HEK293 (cell line): ENCODE data around the gene SLC38A7.

Source experiments
- HOXA7 ChIP-seq: sonication (generic); formaldehyde crosslinking; IDR thresholded peaks from 2 replicates; pipeline ENCODE4 v1.8.1; 2022; ENCODE audit warnings: missing genetic modification reagents, borderline replicate concordance
- KLF16 ChIP-seq: fragments of 450-650 bp; formaldehyde crosslinking; IDR thresholded peaks from 2 replicates; pipeline ENCODE4 v1.5.1; 2017; ENCODE audit warnings: missing biosample characterization, missing genetic modification characterization
- KLF8 ChIP-seq: fragments of 450-650 bp; formaldehyde crosslinking; IDR thresholded peaks from 2 replicates; pipeline ENCODE4 v1.5.1; 2016; ENCODE audit warnings: missing biosample characterization, missing genetic modification characterization
- OVOL3 ChIP-seq: fragments of 450-650 bp; formaldehyde crosslinking; IDR thresholded peaks from 2 replicates; pipeline ENCODE4 v1.5.1; 2016; ENCODE audit warnings: missing biosample characterization, missing genetic modification characterization
- PRDM1 ChIP-seq: fragments of 450-650 bp; formaldehyde crosslinking; IDR thresholded peaks from 2 replicates; pipeline ENCODE4; 2016; ENCODE audit warnings: missing biosample characterization, missing genetic modification characterization
- REST ChIP-seq: fragments of 450-650 bp; formaldehyde crosslinking; IDR thresholded peaks from 2 replicates; pipeline ENCODE4 v1.5.1; 2016; ENCODE audit warnings: missing biosample characterization, missing genetic modification characterization
- SCRT1 ChIP-seq: fragments of 450-650 bp; formaldehyde crosslinking; IDR thresholded peaks from 2 replicates; pipeline ENCODE4 v1.5.1; 2016; ENCODE audit warnings: missing biosample characterization, missing genetic modification characterization, borderline replicate concordance
- SP3 ChIP-seq: fragments of 450-650 bp; formaldehyde crosslinking; IDR thresholded peaks from 2 replicates; pipeline ENCODE4 v1.5.1; 2016; ENCODE audit warnings: missing biosample characterization, missing genetic modification characterization
- YY1 ChIP-seq: fragments of 450-650 bp; formaldehyde crosslinking; IDR thresholded peaks from 2 replicates; pipeline ENCODE4 v1.5.1; 2018; ENCODE audit warnings: missing biosample characterization, missing genetic modification characterization
- ZBTB17 ChIP-seq: fragments of 450-650 bp; formaldehyde crosslinking; IDR thresholded peaks from 2 replicates; pipeline ENCODE4 v1.5.1; 2016; ENCODE audit warnings: missing biosample characterization, missing genetic modification characterization
- ZBTB49 ChIP-seq: fragments of 450-650 bp; formaldehyde crosslinking; IDR thresholded peaks from 2 replicates; pipeline ENCODE4 v1.5.1; 2016; ENCODE audit warnings: missing biosample characterization, missing genetic modification characterization, low read depth
- ZBTB7A ChIP-seq: fragments of 450-650 bp; formaldehyde crosslinking; IDR thresholded peaks from 2 replicates; pipeline ENCODE4 v1.5.1; 2016; ENCODE audit warnings: low read depth, missing biosample characterization, missing genetic modification characterization
- ZFP69B ChIP-seq: fragments of 450-650 bp; formaldehyde crosslinking; IDR thresholded peaks from 2 replicates; pipeline ENCODE4 v1.5.1; 2016; ENCODE audit warnings: missing biosample characterization, missing genetic modification characterization
- ZNF138 ChIP-seq: fragments of 450-650 bp; formaldehyde crosslinking; IDR thresholded peaks from 2 replicates; pipeline ENCODE4 v1.5.1; 2016; ENCODE audit warnings: missing biosample characterization, missing genetic modification characterization, borderline replicate concordance
- ZNF16 ChIP-seq: fragments of 450-650 bp; formaldehyde crosslinking; IDR thresholded peaks from 2 replicates; pipeline ENCODE4 v1.5.1; 2016; ENCODE audit warnings: low read depth, missing biosample characterization, missing genetic modification characterization
- ZNF175 ChIP-seq: fragments of 450-650 bp; formaldehyde crosslinking; IDR thresholded peaks from 2 replicates; pipeline ENCODE4 v1.5.1; 2016; ENCODE audit warnings: missing biosample characterization, missing genetic modification characterization
- ZNF202 ChIP-seq: fragments of 450-650 bp; formaldehyde crosslinking; IDR thresholded peaks from 2 replicates; pipeline ENCODE4 v1.5.1; 2016; ENCODE audit warnings: missing biosample characterization, missing genetic modification characterization, borderline replicate concordance
- ZNF24 ChIP-seq: fragments of 450-650 bp; formaldehyde crosslinking; IDR thresholded peaks from 2 replicates; pipeline ENCODE4 v1.5.1; 2016; ENCODE audit warnings: missing biosample characterization, missing genetic modification characterization
- ZNF311 ChIP-seq: fragments of 450-650 bp; formaldehyde crosslinking; IDR thresholded peaks from 2 replicates; pipeline ENCODE4 v1.5.1; 2017; ENCODE audit warnings: missing biosample characterization, missing genetic modification characterization, borderline replicate concordance
- ZNF335 ChIP-seq: fragments of 450-650 bp; formaldehyde crosslinking; conservative IDR thresholded peaks from 2 replicates; pipeline ENCODE4 v1.5.1; 2016; ENCODE audit warnings: missing biosample characterization, missing genetic modification characterization
- ZNF362 ChIP-seq: fragments of 450-650 bp; formaldehyde crosslinking; IDR thresholded peaks from 2 replicates; pipeline ENCODE4 v1.5.1; 2016; ENCODE audit warnings: missing biosample characterization, missing genetic modification characterization
- ZNF423 ChIP-seq: fragments of 450-650 bp; formaldehyde crosslinking; IDR thresholded peaks from 2 replicates; pipeline ENCODE4 v1.5.1; 2016; ENCODE audit warnings: missing biosample characterization, missing genetic modification characterization
- ZNF555 ChIP-seq: fragments of 450-650 bp; formaldehyde crosslinking; conservative IDR thresholded peaks from 2 replicates; pipeline ENCODE4 v1.5.1; 2017; ENCODE audit warnings: missing biosample characterization, mild to moderate bottlenecking, missing genetic modification characterization, inconsistent platforms
- ZNF596 ChIP-seq: fragments of 450-650 bp; IDR thresholded peaks from 2 replicates; pipeline ENCODE4 v1.5.0; 2018; ENCODE audit warnings: missing biosample characterization, mild to moderate bottlenecking, missing genetic modification characterization, moderate library complexity
- ZNF692 ChIP-seq: fragments of 450-650 bp; formaldehyde crosslinking; IDR thresholded peaks from 2 replicates; pipeline ENCODE4 v1.5.1; 2016; ENCODE audit warnings: missing biosample characterization, missing genetic modification characterization
- ZNF704 ChIP-seq: fragments of 450-650 bp; formaldehyde crosslinking; IDR thresholded peaks from 2 replicates; pipeline ENCODE4 v1.5.1; 2016; ENCODE audit warnings: missing biosample characterization, missing genetic modification characterization
- ZNF747 ChIP-seq: fragments of 450-650 bp; formaldehyde crosslinking; IDR thresholded peaks from 2 replicates; pipeline ENCODE4 v1.5.1; 2016; ENCODE audit warnings: missing biosample characterization, missing genetic modification characterization
- ZNF768 ChIP-seq: fragments of 450-650 bp; formaldehyde crosslinking; IDR thresholded peaks from 2 replicates; pipeline ENCODE4 v1.5.1; 2018; ENCODE audit warnings: missing biosample characterization, mild to moderate bottlenecking, missing genetic modification characterization
- ZNF791 ChIP-seq: fragments of 450-650 bp; formaldehyde crosslinking; IDR thresholded peaks from 2 replicates; pipeline ENCODE4 v1.5.1; 2016; ENCODE audit warnings: missing biosample characterization, missing genetic modification characterization
- ZNF792 ChIP-seq: fragments of 450-650 bp; formaldehyde crosslinking; IDR thresholded peaks from 2 replicates; pipeline ENCODE4 v1.5.1; 2016; ENCODE audit warnings: missing biosample characterization, missing genetic modification characterization
- ZSCAN16 ChIP-seq: fragments of 450-650 bp; formaldehyde crosslinking; IDR thresholded peaks from 2 replicates; pipeline ENCODE4 v1.5.1; 2016; ENCODE audit warnings: missing biosample characterization, missing genetic modification characterization
- ZXDB ChIP-seq: fragments of 450-650 bp; formaldehyde crosslinking; IDR thresholded peaks from 2 replicates; pipeline ENCODE4 v1.5.1; 2016; ENCODE audit warnings: missing biosample characterization, missing genetic modification characterization

The SLC38A7 gene

GRCh38 chr16:58684354-58685083, at the start of gene SLC38A7 (continued):
- TF ChIP-seq ZNF704 (tag by site-specific recombination) = peak; percentile 93
- peak; percentile 79 for TF ChIP-seq ZXDB (tag by site-specific recombination)
- TF ChIP-seq ZNF596 = no peak
- no peak for TF ChIP-seq ZNF362 (tag by site-specific recombination)
- no peak for TF ChIP-seq ZNF175 (tag by site-specific recombination)
- TF ChIP-seq ZNF24 (tag by site-specific recombination) = peak; percentile 88
- no peak for TF ChIP-seq ZFP69B (tag by site-specific recombination)
- TF ChIP-seq ZNF138 (tag by site-specific recombination) = no peak
- TF ChIP-seq ZBTB49 (tag by site-specific recombination) = no peak
- no peak for TF ChIP-seq PRDM1 (tag by site-specific recombination)
- TF ChIP-seq ZNF747 (tag by site-specific recombination) = no peak
- no peak; the same call in none of the 2 replicates for TF ChIP-seq SP3 (tag by site-specific recombination)
- TF ChIP-seq ZNF692 (tag by site-specific recombination) = 0 out of 2 replicates have a peak, but pooled peaks have one; percentile 21
- TF ChIP-seq KLF8 (tag by site-specific recombination) = 0 out of 2 replicates have a peak, but pooled peaks have one; percentile 56
- no peak for TF ChIP-seq SCRT1 (tag by site-specific recombination)
- no peak for TF ChIP-seq ZBTB7A (tag by site-specific recombination)
- TF ChIP-seq OVOL3 (tag by site-specific recombination) = 0 out of 2 replicates have a peak, but pooled peaks have one; percentile 51
- TF ChIP-seq YY1 (tag by site-specific recombination) = no peak
- TF ChIP-seq ZNF555 (tag by site-specific recombination) = no peak
- TF ChIP-seq HOXA7 (CRISPR knock-in tag) = no peak
- peak; percentile 70; the same call in 1 of the 2 replicates for TF ChIP-seq ZSCAN16
- no peak for TF ChIP-seq REST
- TF ChIP-seq ZNF791 (tag by site-specific recombination) = no peak
- TF ChIP-seq ZBTB17 (tag by site-specific recombination) = peak; percentile 57; the same call in 1 of the 2 replicates
- TF ChIP-seq ZNF792 (tag by site-specific recombination) = no peak
- no peak for TF ChIP-seq ZNF202 (tag by site-specific recombination)
- no peak for TF ChIP-seq ZNF423 (tag by site-specific recombination)
- TF ChIP-seq ZNF768 (tag by site-specific recombination) = no peak
- no peak for TF ChIP-seq ZNF16 (tag by site-specific recombination)
- peak; percentile 60 for TF ChIP-seq KLF16 (tag by site-specific recombination)
- TF ChIP-seq ZNF311 = no peak
- peak; percentile 89 for TF ChIP-seq ZNF335 (tag by site-specific recombination)
